ENCODE measurements around the gene TUBG1. TPM values are rescaled to one million over a fixed set of nuclear protein-coding genes. Genes with fewer than 3 reads are reported as not detected.

TUBG1 gene
- total RNA-seq, 1 donor from 2014 or later: 33.9 TPM

- Histone ChIP-seq H3K36me3 (peaks cover 0 to 46% of the 10 kb centered on the region in 2 donors), H3K27ac (no peak overlapping the region), H3K27me3 (no peaks in the 10 kb centered on the region), H3K4me1 (peaks cover 56% of the 10 kb centered on the region), H3K9me3 (no peaks in the 10 kb centered on the region), H3K4me3 (no peak overlapping the region)
- DNase-seq (ENCODE audit: extremely low spot score in 2 of 2): no peak
- TF ChIP-seq, protein P1, sequence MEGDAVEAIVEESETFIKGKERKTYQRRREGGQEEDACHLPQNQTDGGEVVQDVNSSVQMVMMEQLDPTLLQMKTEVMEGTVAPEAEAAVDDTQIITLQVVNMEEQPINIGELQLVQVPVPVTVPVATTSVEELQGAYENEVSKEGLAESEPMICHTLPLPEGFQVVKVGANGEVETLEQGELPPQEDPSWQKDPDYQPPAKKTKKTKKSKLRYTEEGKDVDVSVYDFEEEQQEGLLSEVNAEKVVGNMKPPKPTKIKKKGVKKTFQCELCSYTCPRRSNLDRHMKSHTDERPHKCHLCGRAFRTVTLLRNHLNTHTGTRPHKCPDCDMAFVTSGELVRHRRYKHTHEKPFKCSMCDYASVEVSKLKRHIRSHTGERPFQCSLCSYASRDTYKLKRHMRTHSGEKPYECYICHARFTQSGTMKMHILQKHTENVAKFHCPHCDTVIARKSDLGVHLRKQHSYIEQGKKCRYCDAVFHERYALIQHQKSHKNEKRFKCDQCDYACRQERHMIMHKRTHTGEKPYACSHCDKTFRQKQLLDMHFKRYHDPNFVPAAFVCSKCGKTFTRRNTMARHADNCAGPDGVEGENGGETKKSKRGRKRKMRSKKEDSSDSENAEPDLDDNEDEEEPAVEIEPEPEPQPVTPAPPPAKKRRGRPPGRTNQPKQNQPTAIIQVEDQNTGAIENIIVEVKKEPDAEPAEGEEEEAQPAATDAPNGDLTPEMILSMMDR (IDR thresholded peaks at IDR 0.05): no peak
- TF ChIP-seq POLR2A (IDR thresholded peaks at IDR 0.05) (no peak), POLR2AphosphoS5 (IDR thresholded peaks at IDR 0.05; ENCODE audit: insufficient read depth in 1 of 2, low read depth in 1 of 2) (no peak)
- intact Hi-C loops (cut with DNase I): no loop called here
Measured at GRCh38 chr17:42565523-42566214, 43.8 kb upstream of the TUBG1 start.

DNA sequence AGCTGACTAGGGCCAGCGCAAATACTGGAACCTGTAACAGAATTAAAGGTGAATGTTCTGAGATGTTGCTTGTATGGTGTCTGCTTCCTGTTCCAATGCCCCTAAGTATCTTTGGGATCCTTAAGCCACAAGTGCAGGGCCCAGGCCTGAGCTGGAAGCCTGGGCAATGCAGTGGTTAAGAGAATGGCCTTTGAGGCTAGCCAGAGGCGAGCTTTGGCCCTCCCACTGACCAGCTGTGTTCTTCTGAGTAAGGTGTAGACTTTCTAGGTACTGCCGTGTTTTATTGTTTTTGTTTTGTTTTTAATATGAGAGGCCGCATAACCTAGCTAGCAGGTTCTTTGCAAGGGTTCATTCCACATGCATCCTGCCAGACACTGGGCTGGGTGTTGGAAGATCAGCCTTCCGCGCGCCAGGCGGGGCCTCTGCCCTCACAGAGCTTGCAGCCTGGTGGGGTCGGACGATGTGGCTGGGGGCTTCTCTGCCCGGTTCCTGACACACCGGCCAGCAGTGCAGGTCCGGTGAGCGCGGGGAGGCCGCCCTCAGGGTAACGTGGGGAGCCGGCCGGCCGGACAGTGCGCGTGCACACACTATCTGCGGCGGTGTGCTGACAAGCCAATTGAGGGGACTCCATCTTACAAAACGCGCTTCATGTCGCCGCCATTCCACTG lies 43.1 kb upstream of the TUBG1 start:
- Histone ChIP-seq H3K9me3 (no peaks in the 10 kb centered on the region), H3K27me3 (no peaks in the 10 kb centered on the region), H3K36me3 (peaks cover 0 to 48% of the 10 kb centered on the region in 2 donors), H3K4me3 (peak overlapping the region; percentile 81 to 95), H3K27ac (peak overlapping the region; percentile 92), H3K4me1 (peaks cover 53% of the 10 kb centered on the region)
- intact Hi-C loops (cut with DNase I): no loop called here
- TF ChIP-seq POLR2A (IDR thresholded peaks at IDR 0.05): no peak
- TF ChIP-seq, protein P1 (IDR thresholded peaks at IDR 0.05): no peak
- no peak for TF ChIP-seq POLR2AphosphoS5 (IDR thresholded peaks at IDR 0.05; ENCODE audit: insufficient read depth in 1 of 2, low read depth in 1 of 2)
- no peak for DNase-seq (ENCODE audit: extremely low spot score in 2 of 2)

- intact Hi-C loops (cut with DNase I): no loop called here
- peak within 1 kb of the TSS; percentile 81 to 95 for H3K4me3 ChIP-seq
- H3K36me3 ChIP-seq: peaks cover 0 to 55% of the 10 kb centered on the region in 2 donors
- no peak for DNase-seq (ENCODE audit: extremely low spot score in 2 of 2)
- peak within 1 kb of the TSS; percentile 92 for H3K27ac ChIP-seq
- peak; percentile 83 to 89 for TF ChIP-seq POLR2AphosphoS5 (IDR thresholded peaks at IDR 0.05; ENCODE audit: insufficient read depth in 1 of 2, low read depth in 1 of 2)
- TF ChIP-seq, protein P1 (IDR thresholded peaks at IDR 0.05): no peak
- H3K9me3 ChIP-seq: no peaks in the 10 kb centered on the region
- no peaks in the 10 kb centered on the region for H3K27me3 ChIP-seq
- peaks cover 50% of the 10 kb centered on the region for H3K4me1 ChIP-seq
Measured at GRCh38 chr17:42566883-42567573, 42.5 kb upstream of the TUBG1 start, which contains the start of gene MLX. Gene MLX (plus strand): TSS chr17:42567100. CDS start chr17:42567125, 25 bp downstream.

DNA sequence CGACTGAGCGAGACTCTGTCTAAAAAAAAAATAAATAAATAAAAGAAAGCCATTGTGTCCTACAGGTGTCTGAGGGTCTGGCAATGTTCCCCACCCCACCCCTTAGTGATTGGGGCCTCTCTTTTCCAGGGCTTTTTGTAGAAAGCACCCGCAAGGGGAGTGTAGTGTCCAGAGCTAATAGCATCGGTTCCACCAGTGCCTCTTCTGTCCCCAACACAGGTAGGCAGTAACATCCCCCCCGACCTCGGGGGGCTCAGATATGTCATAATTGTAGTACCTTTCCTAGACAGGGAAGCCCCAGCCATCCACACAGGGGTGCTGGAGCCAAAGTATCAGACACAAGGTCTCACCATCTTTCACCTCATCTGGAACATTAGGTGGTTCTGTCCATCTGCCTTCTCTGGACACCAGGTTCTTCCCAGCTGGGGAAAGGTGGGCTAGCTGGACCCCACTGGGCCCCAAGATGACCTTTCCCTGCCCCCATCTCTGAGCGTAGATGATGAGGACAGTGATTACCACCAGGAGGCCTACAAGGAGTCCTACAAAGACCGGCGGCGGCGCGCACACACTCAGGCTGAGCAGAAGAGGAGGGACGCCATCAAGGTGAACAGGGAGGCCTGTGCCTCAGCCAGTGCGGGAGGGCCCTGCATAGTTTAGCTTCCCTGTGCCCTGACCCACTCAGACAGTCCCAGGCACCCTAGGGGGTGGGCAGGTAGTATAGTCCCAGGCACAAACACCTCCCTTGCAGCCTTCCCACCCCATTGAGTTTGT lies 41.0 kb upstream of the TUBG1 start:
- H3K27ac ChIP-seq: no peak overlapping the region
- TF ChIP-seq POLR2A (IDR thresholded peaks at IDR 0.05) (no peak), POLR2AphosphoS5 (IDR thresholded peaks at IDR 0.05; ENCODE audit: insufficient read depth in 1 of 2, low read depth in 1 of 2) (no peak)
- TF ChIP-seq, protein P1 (IDR thresholded peaks at IDR 0.05): no peak
- no peak for DNase-seq (ENCODE audit: extremely low spot score in 2 of 2)
- H3K4me1 ChIP-seq: peaks cover 38% of the 10 kb centered on the region
- H3K36me3 ChIP-seq: peaks cover 0 to 70% of the 10 kb centered on the region in 2 donors
- H3K4me3 ChIP-seq: peak overlapping the region in 1 of 2 donors; percentile 95
- no peaks in the 10 kb centered on the region for H3K9me3 ChIP-seq
- no peaks in the 10 kb centered on the region for H3K27me3 ChIP-seq
- intact Hi-C loops (cut with DNase I): no loop called here
